Stimulated activated CD4-positive, alpha-beta T cell treated with anti-CD3 and anti-CD28 coated beads, Interleukin-15, amount 100 ng/mL, for 1 hour (primary cell): ENCODE results near the gene LIMS3.
"Not testable (repeated sequence)": the region's sequence is repeated elsewhere in the genome, so short reads cannot be mapped to it uniquely, and the experiment has no call there.

Experiments
- DNase-seq, 2 donors: peaks; one replicate each; pipeline ENCODE4 v3.0.0-alpha.2; 2020; ENCODE audit warnings: low read depth in 1 of 2, low spot score in 1 of 2

The LIMS3 gene

GRCh38 chr2:109898462-109899336 lies at the start of gene LIMS3:
Gene LIMS3 (plus strand): TSS chr2:109898688. CDS start chr2:109898729, 41 bp downstream.
- not testable (repeated sequence) for DNase-seq

GRCh38 chr2:109871129-109871751 lies 27.2 kb upstream of the LIMS3 start:
- DNase-seq: not testable (repeated sequence)

GRCh38 chr2:109876625-109877024 lies 21.9 kb upstream of the LIMS3 start:
- DNase-seq: not testable (repeated sequence)

GRCh38 chr2:109882112-109882511 lies 16.4 kb upstream of the LIMS3 start:
- DNase-seq: not testable (repeated sequence)

- DNase-seq: not testable (repeated sequence)
Observed at GRCh38 chr2:109888414-109888813, 10.1 kb upstream of the LIMS3 start.

GRCh38 chr2:109889909-109890308 lies 8.6 kb upstream of the LIMS3 start:
- DNase-seq: not testable (repeated sequence)

GRCh38 chr2:109891024-109891423 lies 7.5 kb upstream of the LIMS3 start:
- DNase-seq: not testable (repeated sequence)

GRCh38 chr2:109893736-109894135 lies 4.8 kb upstream of the LIMS3 start:
- not testable (repeated sequence) for DNase-seq

GRCh38 chr2:109894141-109894540 lies 4.3 kb upstream of the LIMS3 start:
- not testable (repeated sequence) for DNase-seq

GRCh38 chr2:109895090-109895869 lies 3.2 kb upstream of the LIMS3 start:
- not testable (repeated sequence) for DNase-seq

GRCh38 chr2:109896212-109896611 lies 2.3 kb upstream of the LIMS3 start:
- DNase-seq: not testable (repeated sequence)

GRCh38 chr2:109897769-109898461 lies 573 bp upstream of the LIMS3 start:
- DNase-seq: not testable (repeated sequence)

GRCh38 chr2:109905796-109906195 lies 7.3 kb downstream of the LIMS3 start:
- not testable (repeated sequence) for DNase-seq

GRCh38 chr2:109908626-109909025 lies 10.1 kb downstream of the LIMS3 start:
- DNase-seq: not testable (repeated sequence)

GRCh38 chr2:109910789-109911188 lies 12.3 kb downstream of the LIMS3 start:
- not testable (repeated sequence) for DNase-seq

- DNase-seq: not testable (repeated sequence)
Observed at GRCh38 chr2:109913911-109914310, 15.4 kb downstream of the LIMS3 start.

GRCh38 chr2:109914552-109914951 lies 16.1 kb downstream of the LIMS3 start:
- not testable (repeated sequence) for DNase-seq

- DNase-seq: not testable (repeated sequence)
Observed at GRCh38 chr2:109915830-109916229, 17.3 kb downstream of the LIMS3 start.

GRCh38 chr2:109920162-109920561 lies 21.7 kb downstream of the LIMS3 start:
- DNase-seq: not testable (repeated sequence)

GRCh38 chr2:109921543-109922384 lies 23.3 kb downstream of the LIMS3 start:
- not testable (repeated sequence) for DNase-seq
